H1 (cell line): ENCODE data around the gene CXCL12. TPM values are rescaled to one million over a fixed set of nuclear protein-coding genes. Genes with fewer than 3 reads are reported as not detected.

Experiments used
- CTCF ChIA-PET: fragments of 300-600 bp; sonication (Branson Sonifier 250); formaldehyde crosslinking; loops from one replicate; lab custom pipeline; 2021; ENCODE audit not compliant: partially characterized antibody; lab: Charles Lee
- POLR2A ChIA-PET: fragments of 300-600 bp; sonication (Branson Sonifier 250); formaldehyde crosslinking; loops from one replicate; lab custom pipeline; 2021; ENCODE audit warnings: inconsistent platforms; ENCODE audit not compliant: partially characterized antibody; lab: Charles Lee
- DNase-seq, 2 experiments: peaks; one replicate each; pipeline versions ENCODE4 v3.0.0 to v3.0.0-alpha.2; 2010 to 2022; ENCODE audit warnings: low spot score in 2 of 2, low read depth in 1 of 2, mixed read lengths in 1 of 2
- FAIRE-seq: peaks from 2 replicates; lab custom pipeline; 2011; peaks lifted over from hg19 to GRCh38; lab: Jason Lieb, UNC
- H2AFZ ChIP-seq: 2 replicates; pipeline ENCODE4 v1.8.1; 2012; ENCODE audit warnings: low read length, inconsistent platforms
- H2AK5ac ChIP-seq: 2 replicates; pipeline ENCODE4 v1.6.1; 2013; ENCODE audit warnings: low read depth, low read length
- H2BK120ac ChIP-seq: replicated peaks from 2 replicates; pipeline ENCODE3; 2013; ENCODE audit warnings: low read depth, low read length, inconsistent platforms
- H2BK12ac ChIP-seq: 2 replicates; pipeline ENCODE4 v1.6.1; 2013; ENCODE audit warnings: low read depth, low read length
- H2BK15ac ChIP-seq: 2 replicates; pipeline ENCODE4 v1.6.1; 2013; ENCODE audit warnings: low read length
- H2BK20ac ChIP-seq: 2 replicates; pipeline ENCODE4 v1.6.1; 2013; ENCODE audit warnings: low read length
- H2BK5ac ChIP-seq: 2 replicates; pipeline ENCODE4 v1.6.1; 2013; ENCODE audit warnings: low read depth, low read length
- H3K14ac ChIP-seq: 2 replicates; pipeline ENCODE4 v1.6.1; 2013; ENCODE audit warnings: inconsistent platforms; ENCODE audit not compliant: insufficient read length
- H3K18ac ChIP-seq: 2 replicates; pipeline ENCODE4 v1.6.1; 2013; ENCODE audit warnings: low read length; ENCODE audit errors: extremely low read depth
- H3K23ac ChIP-seq: 2 replicates; pipeline ENCODE4 v1.6.1; 2013; ENCODE audit warnings: inconsistent platforms; ENCODE audit not compliant: insufficient read length
- H3K23me2 ChIP-seq: 2 replicates; pipeline ENCODE4 v1.6.1; 2013; ENCODE audit warnings: low read depth, low read length
- H3K27ac ChIP-seq: 2 replicates; pipeline ENCODE4 v1.6.1; 2011; ENCODE audit warnings: low read depth, low read length, inconsistent platforms
- H3K27me3 ChIP-seq, 4 experiments: replicated peaks in 1 of 4; 1 replicate in 1 of 4; 2 replicates in 3 of 4; pipeline versions ENCODE4 v1.6.1 to v1.8.1; 2011 to 2013; ENCODE audit warnings: low read length in 3 of 4, mild to moderate bottlenecking in 3 of 4, inconsistent platforms in 2 of 4, mixed read lengths in 2 of 4, moderate library complexity in 1 of 4; ENCODE audit not compliant: control insufficient read depth in 3 of 4, insufficient read depth in 3 of 4; ENCODE audit errors: extremely low read depth in 1 of 4
- H3K36me3 ChIP-seq, 4 experiments: 2 replicates each; pipeline versions ENCODE4 v1.6.1 to v1.8.1; 2011 to 2013; ENCODE audit warnings: mild to moderate bottlenecking in 4 of 4, low read length in 3 of 4, moderate library complexity in 2 of 4, control low read depth in 1 of 4, inconsistent platforms in 1 of 4; ENCODE audit not compliant: insufficient read depth in 4 of 4, control insufficient read depth in 2 of 4
- H3K4ac ChIP-seq: replicated peaks from 2 replicates; pipeline ENCODE3; 2013; ENCODE audit warnings: low read length, low read depth, mixed read lengths, inconsistent platforms; ENCODE audit not compliant: insufficient read length
- H3K4me1 ChIP-seq, 4 experiments: replicated peaks in 1 of 4; 1 replicate in 1 of 4; 2 replicates in 3 of 4; pipeline versions ENCODE4 v1.6.1 to v1.8.1; 2011 to 2013; ENCODE audit warnings: low read length in 3 of 4, inconsistent platforms in 2 of 4, mixed read lengths in 1 of 4; ENCODE audit not compliant: insufficient read depth in 4 of 4, control insufficient read depth in 3 of 4
- H3K4me2 ChIP-seq, 2 experiments: 2 replicates each; pipeline versions ENCODE4 v1.6.1 to v1.8.1; 2011 to 2013; ENCODE audit warnings: low read depth in 2 of 2, low read length in 2 of 2, control low read depth in 1 of 2, inconsistent platforms in 1 of 2, mild to moderate bottlenecking in 1 of 2; ENCODE audit not compliant: insufficient read depth in 1 of 2
- H3K4me3 ChIP-seq, 4 experiments: fragments of 200-600, 300-600 bp in 1 of 4; sonication (generic), shearing (Covaris generic), sonication (Bioruptor Twin) in 1 of 4; 2 replicates each; pipeline versions ENCODE4 v1.5.1 to v1.8.1; 2011 to 2016; ENCODE audit warnings: low read length in 4 of 4, low read depth in 3 of 4, control low read depth in 2 of 4, inconsistent platforms in 2 of 4, mild to moderate bottlenecking in 2 of 4, mixed read lengths in 1 of 4, moderate library complexity in 1 of 4; ENCODE audit not compliant: insufficient read depth in 2 of 4; ENCODE audit errors: extremely low read depth in 1 of 4
- H3K56ac ChIP-seq: replicated peaks from 2 replicates; pipeline ENCODE3; 2013; ENCODE audit warnings: low read depth, mild to moderate bottlenecking, mixed read lengths, low read length, inconsistent platforms; ENCODE audit not compliant: insufficient read length
- H3K79me1 ChIP-seq: 2 replicates; pipeline ENCODE4 v1.6.1; 2013; ENCODE audit warnings: low read depth, low read length, control low read depth
- H3K79me2 ChIP-seq, 2 experiments: 2 replicates each; pipeline versions ENCODE4 v1.6.1 to v1.8.1; 2012 to 2013; ENCODE audit warnings: low read length in 2 of 2, mild to moderate bottlenecking in 2 of 2, inconsistent platforms in 1 of 2; ENCODE audit not compliant: insufficient read depth in 2 of 2, control insufficient read depth in 1 of 2
- H3K9ac ChIP-seq, 4 experiments: replicated peaks in 1 of 4; 1 replicate in 1 of 4; 2 replicates in 3 of 4; pipeline versions ENCODE4 v1.6.1 to v1.8.1; 2011 to 2013; ENCODE audit warnings: low read depth in 3 of 4, low read length in 3 of 4, control low read depth in 2 of 4, mild to moderate bottlenecking in 2 of 4, moderate library complexity in 2 of 4, inconsistent platforms in 1 of 4; ENCODE audit errors: extremely low read depth in 1 of 4
- H3K9me3 ChIP-seq, 2 experiments: 2 replicates each; pipeline versions ENCODE4 v1.6.1 to v1.8.1; 2012 to 2013; ENCODE audit warnings: mild to moderate bottlenecking in 2 of 2, moderate library complexity in 2 of 2, control low read depth in 1 of 2, inconsistent platforms in 1 of 2, low read depth in 1 of 2, low read length in 1 of 2, mixed read lengths in 1 of 2; ENCODE audit not compliant: insufficient read depth in 2 of 2
- H4K20me1 ChIP-seq, 2 experiments: replicated peaks in 1 of 2; 2 replicates each; pipeline versions ENCODE3 to v1.8.1; 2011 to 2013; ENCODE audit warnings: inconsistent platforms in 2 of 2, low read length in 2 of 2, mild to moderate bottlenecking in 1 of 2; ENCODE audit not compliant: insufficient read depth in 2 of 2, control insufficient read depth in 1 of 2
- H4K5ac ChIP-seq: 2 replicates; pipeline ENCODE4 v1.6.1; 2013; ENCODE audit warnings: low read length, low read depth, mixed read lengths, inconsistent platforms; ENCODE audit not compliant: insufficient read length
- H4K8ac ChIP-seq: 2 replicates; pipeline ENCODE4 v1.8.0; 2013; ENCODE audit warnings: mild to moderate bottlenecking, moderate library complexity, low read length, inconsistent platforms; ENCODE audit not compliant: insufficient read depth; ENCODE audit errors: extremely low read depth
- H4K91ac ChIP-seq: replicated peaks from 2 replicates; pipeline ENCODE3; 2013; ENCODE audit warnings: low read length, mixed read lengths, inconsistent platforms; ENCODE audit not compliant: insufficient read length
- ASH2L ChIP-seq: fragments of 200-600, 300-600 bp; sonication (generic); IDR thresholded peaks from one replicate; pipeline ENCODE4 v1.7.1; 2017; ENCODE audit warnings: low read length
- EZH2 ChIP-seq: fragments of 200-600 bp; sonication (generic); IDR thresholded peaks from 2 replicates; pipeline ENCODE4 v1.7.1; 2012; ENCODE audit warnings: low read depth, mild to moderate bottlenecking, moderate library complexity, low read length, inconsistent platforms; ENCODE audit not compliant: severe bottlenecking
- JUND ChIP-seq: IDR thresholded peaks from 2 replicates; pipeline ENCODE4 v1.6.1; 2011; ENCODE audit warnings: mild to moderate bottlenecking, improper control_type of control experiment, low read length
- KDM5A ChIP-seq: fragments of 200-600 bp; IDR thresholded peaks from 2 replicates; pipeline ENCODE4 v1.7.1; 2012; ENCODE audit warnings: mild to moderate bottlenecking, low read length, inconsistent platforms, mixed read lengths
- NANOG ChIP-seq: IDR thresholded peaks from 2 replicates; pipeline ENCODE4 v1.6.1; 2011; ENCODE audit warnings: low read length, low read depth, mild to moderate bottlenecking, inconsistent platforms; ENCODE audit not compliant: insufficient read depth, poor library complexity, severe bottlenecking
- WGBS, 2 experiments: shearing (Covaris generic) in 1 of 2; methylation state at CpG; one replicate each; pipeline versions ENCODE4 v1.1.6 to v1.1.7; 2013 to 2015; ENCODE audit warnings: low lambda C conversion rate in 2 of 2, mixed read lengths in 2 of 2, inconsistent platforms in 1 of 2, low coverage in 1 of 2, missing lambda C conversion rate in 1 of 2; ENCODE audit not compliant: insufficient replicate concordance in 2 of 2, insufficient coverage in 1 of 2, insufficient read length in 1 of 2; ENCODE audit errors: extremely low coverage in 1 of 2, missing lambda C conversion rate in 1 of 2; 5-methylcytosine and 5-hydroxymethylcytosine counted together
- polyA plus RNA-seq, 7 experiments: library from polyadenylated mRNA; depleted of rRNA in 3 of 7; stranded (reverse) in 5 of 7; unstranded in 2 of 7; fragments of >200 nt in 5 of 7; fragments of 200-250 nt in 2 of 7; gene quantifications; 1 replicate in 5 of 7; 2 replicates in 1 of 7; 4 replicates in 1 of 7; pipeline versions ENCODE4 v1.2.1 to v1.2.3, GENCODE V29; 2011 to 2013; ENCODE audit warnings: missing spikeins in 2 of 7, mixed read lengths in 2 of 7
- total RNA-seq: library from RNA; stranded (reverse); fragmentation: NEBNext Ultra II Directional; extraction: Animal tissue kit (Norgen Biotek cat#: 25700); gene quantifications from 2 replicates; pipeline ENCODE4 v1.2.1, GENCODE V29; 2021
- TF ChIP-seq, protein P1 (sequence below): IDR thresholded peaks from 2 replicates; pipeline ENCODE4 v1.6.1; 2012; ENCODE audit warnings: inconsistent platforms

Gene CXCL12
- total and polyA plus RNA-seq, 2 of the 8 experiments (the other 6 are each of a cell fraction or from before 2014, with no cell fraction given) = 51.4 to 53.8 TPM

DNA sequence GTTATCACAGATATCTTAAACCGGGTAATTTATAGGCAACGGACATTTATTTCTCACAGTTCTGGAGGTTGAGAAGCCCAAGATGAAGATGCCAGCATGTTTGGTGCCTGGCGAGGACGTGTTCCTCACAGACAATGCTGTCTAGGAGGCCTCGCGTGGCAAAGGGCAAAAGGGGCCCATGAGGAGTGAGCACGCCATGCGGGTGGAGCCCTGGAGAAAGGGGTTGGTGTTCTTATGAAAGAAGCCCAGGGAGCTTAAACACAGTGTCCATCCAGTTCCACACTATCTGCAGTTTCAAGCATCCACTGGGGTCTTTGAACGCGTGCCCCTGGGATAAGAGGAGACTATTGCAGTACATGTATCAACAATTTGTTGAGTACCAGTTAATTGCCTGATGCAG lies 51.4 kb downstream of the CXCL12 start:
- DNase-seq = no peak
- no peak overlapping the region for H2BK20ac ChIP-seq
- no peaks in the 10 kb centered on the region for H4K20me1 ChIP-seq
- no peak overlapping the region for H3K4me3 ChIP-seq
- H2BK5ac ChIP-seq = no peak overlapping the region
- no peak overlapping the region for H2BK15ac ChIP-seq
- H4K91ac ChIP-seq = no peak overlapping the region
- H2AFZ ChIP-seq = no peak overlapping the region
- H3K4me1 ChIP-seq = peaks cover 0 to 5% (median 2%) of the 10 kb centered on the region in 4 experiments; a peak in 2 of 7 replicates
- H2BK12ac ChIP-seq = no peak overlapping the region
- no peaks in the 10 kb centered on the region for H3K79me2 ChIP-seq
- no peak for TF ChIP-seq ASH2L
- no peak for TF ChIP-seq EZH2
- TF ChIP-seq JUND = no peak
- TF ChIP-seq, protein P1, sequence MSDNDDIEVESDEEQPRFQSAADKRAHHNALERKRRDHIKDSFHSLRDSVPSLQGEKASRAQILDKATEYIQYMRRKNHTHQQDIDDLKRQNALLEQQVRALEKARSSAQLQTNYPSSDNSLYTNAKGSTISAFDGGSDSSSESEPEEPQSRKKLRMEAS = no peak
- no peak for TF ChIP-seq NANOG
- no peak for TF ChIP-seq KDM5A
- H4K8ac ChIP-seq = no peak overlapping the region
- H3K27ac ChIP-seq = no peak overlapping the region
- H3K56ac ChIP-seq = no peak overlapping the region
- CTCF ChIA-PET = interaction anchor here (2.4 to 3.0 kb wide), 2 partner anchors 8 to 37 kb away, joined by 5 to 15 read pairs; no protein-coding TSS in a partner anchor
- H3K14ac ChIP-seq = no peak overlapping the region
- no peak overlapping the region for H3K23ac ChIP-seq
- no peaks in the 10 kb centered on the region for H3K27me3 ChIP-seq
- POLR2A ChIA-PET = interaction anchor here (0.8 kb wide), 1 partner anchor 669 kb away, joined by 3 read pairs; no protein-coding TSS in a partner anchor
- no peak overlapping the region for H3K18ac ChIP-seq
- no peak overlapping the region for H3K9ac ChIP-seq
- H3K36me3 ChIP-seq = no peaks in the 10 kb centered on the region
- H3K9me3 ChIP-seq = no peaks in the 10 kb centered on the region
- no peak overlapping the region for H2AK5ac ChIP-seq
- no peak overlapping the region for H3K4me2 ChIP-seq
- no peaks in the 10 kb centered on the region for H3K23me2 ChIP-seq
- no peak for FAIRE-seq
- no peak overlapping the region for H4K5ac ChIP-seq
- no peak overlapping the region for H2BK120ac ChIP-seq
- no peak overlapping the region for H3K4ac ChIP-seq
- no peaks in the 10 kb centered on the region for H3K79me1 ChIP-seq
- WGBS, 2 experiments = 85% methylated on average over 10 of the region's 10 CpGs; no CpG with 5 or more reads in 1 of the 2 experiments
